ENCODE measurements around the gene HDAC7. TPM values are rescaled to one million over a fixed set of nuclear protein-coding genes. Genes with fewer than 3 reads are reported as not detected.
A peak's percentile ranks its signal among the peaks of the same experiment; 100 is the strongest.

The HDAC7 gene
- total RNA-seq, 4 donors from 2014 or later, result 55.9 to 96.5 (median 59.4) TPM

DNA sequence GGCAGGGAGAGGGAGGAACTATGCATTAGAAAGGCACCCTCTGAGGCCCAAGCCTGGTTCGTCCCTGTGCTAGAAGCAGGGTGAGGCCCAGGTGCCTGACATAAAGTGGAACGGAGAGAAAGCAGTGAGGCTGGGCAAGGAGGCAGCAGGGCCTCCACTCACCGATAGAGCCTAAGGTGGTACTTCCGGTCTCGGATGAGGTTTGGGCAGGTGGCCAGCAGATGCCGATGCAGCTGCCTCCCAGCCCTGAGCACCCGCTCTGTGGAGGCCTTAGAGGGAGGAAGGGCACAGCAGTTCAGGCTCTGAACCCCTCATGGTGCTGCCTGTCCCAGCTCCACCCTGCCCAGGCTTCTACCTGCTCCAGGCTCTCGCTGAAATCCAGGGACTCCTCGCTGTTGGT lies 68.1 kb downstream of the HDAC7 start:
- ATAC-seq, result no peak
- H3K27ac ChIP-seq, result peak overlapping the region in 1 of 4 donors; percentile 17
- WGBS, 2 donors (ENCODE audit: low coverage in 1 of 2), result 87% methylated on average over 3 of the region's 9 CpGs; no CpG with 5 or more reads in 1 of the 2 donors
- TF ChIP-seq POLR2A (IDR thresholded peaks at IDR 0.05) (no peak), POLR2AphosphoS5 (IDR thresholded peaks at IDR 0.05) (no peak), EP300 (IDR thresholded peaks at IDR 0.05) (no peak)
- TF ChIP-seq, protein P1, sequence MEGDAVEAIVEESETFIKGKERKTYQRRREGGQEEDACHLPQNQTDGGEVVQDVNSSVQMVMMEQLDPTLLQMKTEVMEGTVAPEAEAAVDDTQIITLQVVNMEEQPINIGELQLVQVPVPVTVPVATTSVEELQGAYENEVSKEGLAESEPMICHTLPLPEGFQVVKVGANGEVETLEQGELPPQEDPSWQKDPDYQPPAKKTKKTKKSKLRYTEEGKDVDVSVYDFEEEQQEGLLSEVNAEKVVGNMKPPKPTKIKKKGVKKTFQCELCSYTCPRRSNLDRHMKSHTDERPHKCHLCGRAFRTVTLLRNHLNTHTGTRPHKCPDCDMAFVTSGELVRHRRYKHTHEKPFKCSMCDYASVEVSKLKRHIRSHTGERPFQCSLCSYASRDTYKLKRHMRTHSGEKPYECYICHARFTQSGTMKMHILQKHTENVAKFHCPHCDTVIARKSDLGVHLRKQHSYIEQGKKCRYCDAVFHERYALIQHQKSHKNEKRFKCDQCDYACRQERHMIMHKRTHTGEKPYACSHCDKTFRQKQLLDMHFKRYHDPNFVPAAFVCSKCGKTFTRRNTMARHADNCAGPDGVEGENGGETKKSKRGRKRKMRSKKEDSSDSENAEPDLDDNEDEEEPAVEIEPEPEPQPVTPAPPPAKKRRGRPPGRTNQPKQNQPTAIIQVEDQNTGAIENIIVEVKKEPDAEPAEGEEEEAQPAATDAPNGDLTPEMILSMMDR (IDR thresholded peaks at IDR 0.05), result no peak
- H3K4me3 ChIP-seq, result no peak overlapping the region
- no peaks in the 10 kb centered on the region for H3K9me3 ChIP-seq
- peaks cover 0 to 48% (median 0%) of the 10 kb centered on the region in 3 donors for H3K4me1 ChIP-seq
- H3K36me3 ChIP-seq, result peaks cover 0 to 48% of the 10 kb centered on the region in 2 donors
- H3K27me3 ChIP-seq, result no peaks in the 10 kb centered on the region

DNA sequence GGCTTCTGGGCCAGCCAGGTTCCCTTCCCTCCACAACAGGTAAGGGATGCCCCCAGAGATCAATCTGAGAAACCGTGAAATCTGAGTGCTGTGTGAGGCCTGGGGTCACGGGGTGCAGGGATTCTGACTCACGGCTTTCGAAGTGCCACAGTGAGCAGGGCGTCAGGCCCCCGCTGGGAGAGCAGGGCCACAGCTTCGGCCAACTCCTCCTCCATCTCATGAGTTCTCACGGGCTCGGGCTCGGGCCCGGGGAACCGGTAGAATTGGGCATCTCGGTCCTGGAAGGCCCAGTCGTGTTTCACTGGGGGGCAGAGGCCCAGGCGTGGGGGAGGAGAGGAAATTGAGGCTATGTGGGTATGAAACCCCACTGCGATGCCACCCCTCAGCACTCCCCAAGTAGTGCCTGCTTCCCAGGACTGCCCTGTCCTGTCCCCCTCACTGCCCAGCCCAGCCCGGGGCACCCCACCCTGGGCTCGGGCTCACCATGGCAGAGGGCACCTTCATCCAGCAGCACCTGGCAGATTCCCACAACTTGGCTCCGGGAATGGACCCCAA lies 68.7 kb downstream of the HDAC7 start:
- TF ChIP-seq, protein P1 (IDR thresholded peaks at IDR 0.05), result no peak
- no peak for TF ChIP-seq EP300 (IDR thresholded peaks at IDR 0.05)
- Histone ChIP-seq H3K9me3 (no peaks in the 10 kb centered on the region), H3K4me3 (no peak overlapping the region), H3K4me1 (peaks cover 0 to 46% (median 0%) of the 10 kb centered on the region in 3 donors), H3K36me3 (peaks cover 0 to 50% of the 10 kb centered on the region in 2 donors), H3K27ac (no peak overlapping the region), H3K27me3 (no peaks in the 10 kb centered on the region)
- 60 to 85% methylated on average over 1 to 8 of the region's 19 CpGs for WGBS, 2 donors (ENCODE audit: low coverage in 1 of 2)
- no peak for ATAC-seq

DNA sequence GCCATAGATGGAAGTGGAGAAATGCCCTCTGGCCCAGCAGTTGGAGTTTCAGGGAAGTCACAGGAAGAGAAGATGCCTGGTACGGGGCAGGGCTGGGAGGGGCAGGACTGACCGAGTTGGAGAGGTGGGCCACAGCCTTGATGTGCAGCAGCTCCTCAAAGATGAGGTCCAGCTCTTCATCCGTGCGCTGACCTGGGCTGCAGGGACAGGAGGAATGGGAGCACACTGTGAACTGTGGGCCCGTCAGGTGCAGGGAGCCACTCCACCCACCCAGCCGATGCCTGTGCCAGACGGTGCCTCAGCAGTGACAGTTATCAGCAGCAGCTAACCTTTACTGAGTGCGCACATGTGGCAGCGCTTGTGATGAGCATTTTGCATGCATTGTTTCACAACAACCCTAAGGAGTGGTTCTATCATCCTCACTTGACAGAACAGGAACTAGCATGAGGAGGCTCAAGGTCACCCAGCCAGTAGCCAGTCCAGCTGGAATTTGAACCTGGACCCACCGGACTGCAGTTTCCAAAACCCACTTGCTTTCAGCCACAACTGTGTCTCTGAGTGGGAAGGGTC lies 69.4 kb downstream of the HDAC7 start:
- H3K9me3 ChIP-seq, result no peaks in the 10 kb centered on the region
- TF ChIP-seq EP300 (IDR thresholded peaks at IDR 0.05) (no peak), POLR2A (IDR thresholded peaks at IDR 0.05) (no peak), POLR2AphosphoS5 (IDR thresholded peaks at IDR 0.05) (no peak)
- TF ChIP-seq, protein P1 (IDR thresholded peaks at IDR 0.05), result no peak
- WGBS, 2 donors (ENCODE audit: low coverage in 1 of 2), result 84 to 92% methylated on average over 2 to 7 of the region's 10 CpGs
- H3K27me3 ChIP-seq, result no peaks in the 10 kb centered on the region
- H3K36me3 ChIP-seq, result peaks cover 0 to 50% of the 10 kb centered on the region in 2 donors
- H3K27ac ChIP-seq, result no peak overlapping the region
- ATAC-seq, result no peak
- peaks cover 0 to 39% (median 0%) of the 10 kb centered on the region in 3 donors for H3K4me1 ChIP-seq
- no peak overlapping the region for H3K4me3 ChIP-seq

- Histone ChIP-seq H3K27ac (no peak overlapping the region), H3K36me3 (peaks cover 0 to 50% of the 10 kb centered on the region in 2 donors), H3K4me1 (peaks cover 0 to 26% (median 0%) of the 10 kb centered on the region in 3 donors), H3K27me3 (no peaks in the 10 kb centered on the region), H3K4me3 (no peak overlapping the region), H3K9me3 (no peaks in the 10 kb centered on the region)
- 98 to 100% methylated on average over 3 of the region's 3 CpGs for WGBS, 2 donors (ENCODE audit: low coverage in 1 of 2)
- ATAC-seq, result no peak
- TF ChIP-seq POLR2AphosphoS5 (IDR thresholded peaks at IDR 0.05), result no peak
- TF ChIP-seq EP300 (IDR thresholded peaks at IDR 0.05), result no peak
- no peak for TF ChIP-seq POLR2A (IDR thresholded peaks at IDR 0.05)
These were observed 70.8 kb downstream of the HDAC7 start for GRCh38 chr12:47748899-47749298.

DNA sequence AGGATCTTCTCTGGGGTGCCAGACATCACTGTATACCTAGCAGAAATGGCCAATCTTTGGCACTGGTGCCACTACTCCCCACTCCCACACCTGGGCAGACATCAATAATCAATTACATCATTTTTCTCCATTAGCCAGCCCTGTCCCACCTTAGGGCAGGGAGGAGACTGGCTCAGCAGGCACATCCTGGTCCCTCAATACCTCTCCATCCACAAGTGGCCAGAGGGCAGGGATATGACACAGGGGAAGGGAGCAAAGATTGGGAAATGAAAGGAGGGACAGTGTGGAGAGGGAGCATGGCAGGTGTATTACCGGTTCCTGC lies 71.2 kb downstream of the HDAC7 start:
- Histone ChIP-seq H3K27me3 (no peaks in the 10 kb centered on the region), H3K4me1 (peaks cover 0 to 21% (median 0%) of the 10 kb centered on the region in 3 donors), H3K36me3 (peaks cover 0 to 50% of the 10 kb centered on the region in 2 donors), H3K4me3 (no peak overlapping the region), H3K27ac (no peak overlapping the region), H3K9me3 (no peaks in the 10 kb centered on the region)
- no peak for TF ChIP-seq POLR2A (IDR thresholded peaks at IDR 0.05)
- no peak for TF ChIP-seq EP300 (IDR thresholded peaks at IDR 0.05)
- TF ChIP-seq POLR2AphosphoS5 (IDR thresholded peaks at IDR 0.05), result no peak
- TF ChIP-seq, protein P1 (IDR thresholded peaks at IDR 0.05), result no peak
- no peak for ATAC-seq
- 100% methylated on average over 1 of the region's 1 CpG; no CpG with 5 or more reads in 1 of the 2 donors for whole genome bisulfite sequencing, 2 donors (ENCODE audit: low coverage in 1 of 2)
